Fibroblast of pulmonary artery (primary cell): ENCODE results near the gene IER5L.
A peak's percentile ranks its signal among the peaks of the same experiment; 100 is the strongest.

Source experiments
- DNase-seq: peaks from one replicate; pipeline ENCODE4 v3.0.0-alpha.2; 2010; ENCODE audit warnings: low read depth
- H3K4me3 ChIP-seq: replicated peaks from 2 replicates; pipeline ENCODE4 v1.5.1; 2011; ENCODE audit warnings: low read depth, mild to moderate bottlenecking, control low read depth, low read length, moderate library complexity
- TF ChIP-seq, protein P1 (sequence below): IDR thresholded peaks from 2 replicates; pipeline ENCODE4 v1.5.1; 2011; ENCODE audit warnings: mild to moderate bottlenecking, control low read depth, low read length, inconsistent platforms; ENCODE audit errors: missing control alignments

The IER5L gene

DNA sequence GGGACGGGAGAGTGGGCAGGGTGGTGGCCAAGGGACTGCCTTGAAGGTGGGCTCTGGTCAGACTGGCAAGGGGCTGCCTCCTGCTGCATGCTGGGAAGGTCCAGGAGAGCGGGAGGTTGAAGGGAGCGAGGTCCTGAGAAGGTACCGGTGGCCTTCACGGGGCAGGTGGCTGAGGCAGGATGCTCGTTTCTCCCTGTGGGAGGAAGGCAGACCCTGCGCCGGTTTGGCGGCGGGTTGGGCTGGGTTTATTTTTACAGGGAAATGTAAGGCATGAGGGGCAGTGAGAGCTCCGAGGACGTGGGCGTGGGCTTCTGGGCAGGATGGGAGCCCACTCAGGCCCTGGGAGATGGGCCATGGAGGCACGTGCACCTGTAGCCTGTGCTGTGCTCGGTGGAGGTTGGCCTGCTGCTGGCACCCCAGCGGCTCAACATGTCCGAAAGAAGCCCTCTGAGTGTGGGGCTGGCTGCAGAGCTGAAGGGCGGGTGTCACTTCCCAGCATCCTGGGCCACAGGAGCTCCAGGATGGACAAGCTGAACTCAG is 27.3 kb downstream of the IER5L start:
- no peak overlapping the region for H3K4me3 ChIP-seq
- TF ChIP-seq, protein P1, sequence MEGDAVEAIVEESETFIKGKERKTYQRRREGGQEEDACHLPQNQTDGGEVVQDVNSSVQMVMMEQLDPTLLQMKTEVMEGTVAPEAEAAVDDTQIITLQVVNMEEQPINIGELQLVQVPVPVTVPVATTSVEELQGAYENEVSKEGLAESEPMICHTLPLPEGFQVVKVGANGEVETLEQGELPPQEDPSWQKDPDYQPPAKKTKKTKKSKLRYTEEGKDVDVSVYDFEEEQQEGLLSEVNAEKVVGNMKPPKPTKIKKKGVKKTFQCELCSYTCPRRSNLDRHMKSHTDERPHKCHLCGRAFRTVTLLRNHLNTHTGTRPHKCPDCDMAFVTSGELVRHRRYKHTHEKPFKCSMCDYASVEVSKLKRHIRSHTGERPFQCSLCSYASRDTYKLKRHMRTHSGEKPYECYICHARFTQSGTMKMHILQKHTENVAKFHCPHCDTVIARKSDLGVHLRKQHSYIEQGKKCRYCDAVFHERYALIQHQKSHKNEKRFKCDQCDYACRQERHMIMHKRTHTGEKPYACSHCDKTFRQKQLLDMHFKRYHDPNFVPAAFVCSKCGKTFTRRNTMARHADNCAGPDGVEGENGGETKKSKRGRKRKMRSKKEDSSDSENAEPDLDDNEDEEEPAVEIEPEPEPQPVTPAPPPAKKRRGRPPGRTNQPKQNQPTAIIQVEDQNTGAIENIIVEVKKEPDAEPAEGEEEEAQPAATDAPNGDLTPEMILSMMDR, result no peak
- no peak for DNase-seq

DNA sequence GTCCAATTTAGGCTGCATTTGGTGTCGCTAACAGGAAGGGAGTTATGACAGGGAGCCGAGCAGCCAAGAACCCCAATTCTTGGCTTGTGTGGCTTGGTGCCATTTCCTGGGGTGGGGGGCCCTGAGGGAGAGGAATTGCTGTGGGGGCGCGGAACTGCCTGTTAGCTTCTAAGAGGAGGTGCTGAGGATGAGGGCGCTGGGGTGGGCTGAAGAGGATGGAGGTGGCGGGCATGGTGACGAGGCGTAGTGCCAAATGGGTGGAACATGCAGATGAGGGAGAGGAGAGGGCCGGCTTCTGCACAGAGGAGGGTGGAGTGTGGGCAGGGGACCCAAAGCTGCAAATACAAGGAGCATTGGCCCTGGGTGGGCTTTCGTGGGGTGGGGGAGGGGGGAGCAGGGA is 27.9 kb downstream of the IER5L start:
- H3K4me3 ChIP-seq, result no peak overlapping the region
- TF ChIP-seq, protein P1, result no peak
- no peak for DNase-seq

DNA sequence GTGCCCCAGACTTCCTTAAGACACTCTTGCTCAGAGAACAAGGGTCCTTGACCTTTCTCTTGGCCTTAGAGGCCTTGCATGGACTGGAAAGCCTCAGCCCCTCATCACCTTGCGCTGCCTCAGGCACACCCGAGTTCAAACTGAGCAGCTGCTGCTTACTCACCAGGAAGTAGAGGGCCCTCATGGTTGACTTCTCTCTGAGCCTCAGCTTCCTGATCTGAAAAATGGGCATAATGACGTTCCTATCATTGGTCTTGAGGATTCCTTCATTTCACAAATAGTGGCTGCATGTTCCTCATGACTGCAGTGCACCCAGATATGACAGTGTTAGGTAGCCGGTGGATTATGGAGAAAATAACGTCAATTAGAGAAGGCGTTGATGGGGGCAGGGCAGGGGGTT is 28.6 kb downstream of the IER5L start:
- no peak overlapping the region for H3K4me3 ChIP-seq
- TF ChIP-seq, protein P1, result no peak

DNA sequence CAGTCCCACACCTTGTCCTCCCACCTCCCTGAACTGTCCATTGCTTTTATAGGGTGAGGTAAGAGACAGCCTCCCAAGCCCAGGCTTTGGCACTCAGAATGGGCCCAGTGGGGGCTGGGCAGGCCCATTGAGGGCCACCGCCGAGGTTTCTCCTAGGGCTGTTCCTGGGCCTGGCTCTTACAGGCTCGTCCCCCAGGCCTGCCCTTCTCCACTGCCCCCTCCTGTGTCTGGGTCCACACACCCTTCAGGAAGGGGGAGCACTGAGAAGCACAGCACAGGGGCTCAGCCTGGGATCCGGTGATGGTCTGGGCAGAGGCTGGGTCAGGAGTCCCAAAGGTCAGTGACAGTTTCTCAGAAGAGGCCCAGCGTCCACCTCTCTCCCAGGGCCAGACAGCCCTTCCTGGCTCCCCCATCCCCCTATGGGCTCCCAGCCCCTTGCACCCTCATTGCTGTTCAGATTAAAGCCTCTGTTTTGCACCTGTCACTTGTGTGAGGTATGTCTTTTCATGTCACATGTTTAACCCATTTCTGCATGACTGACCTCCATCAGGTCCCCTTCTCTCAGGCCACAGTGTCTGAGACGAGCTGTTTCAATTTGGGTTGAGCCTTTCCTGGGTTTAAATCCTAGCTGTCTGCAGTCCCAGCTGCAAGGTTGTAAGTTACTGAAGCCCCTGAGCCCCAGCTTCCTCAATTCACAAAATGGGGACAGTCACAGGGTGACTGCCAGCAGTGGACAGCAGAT is 29.4 kb downstream of the IER5L start:
- no peak for DNase-seq
- no peak overlapping the region for H3K4me3 ChIP-seq
- TF ChIP-seq, protein P1, result no peak

More for the DNA sequence above, 28.6 kb downstream of the IER5L start:
- no peak for DNase-seq

DNA sequence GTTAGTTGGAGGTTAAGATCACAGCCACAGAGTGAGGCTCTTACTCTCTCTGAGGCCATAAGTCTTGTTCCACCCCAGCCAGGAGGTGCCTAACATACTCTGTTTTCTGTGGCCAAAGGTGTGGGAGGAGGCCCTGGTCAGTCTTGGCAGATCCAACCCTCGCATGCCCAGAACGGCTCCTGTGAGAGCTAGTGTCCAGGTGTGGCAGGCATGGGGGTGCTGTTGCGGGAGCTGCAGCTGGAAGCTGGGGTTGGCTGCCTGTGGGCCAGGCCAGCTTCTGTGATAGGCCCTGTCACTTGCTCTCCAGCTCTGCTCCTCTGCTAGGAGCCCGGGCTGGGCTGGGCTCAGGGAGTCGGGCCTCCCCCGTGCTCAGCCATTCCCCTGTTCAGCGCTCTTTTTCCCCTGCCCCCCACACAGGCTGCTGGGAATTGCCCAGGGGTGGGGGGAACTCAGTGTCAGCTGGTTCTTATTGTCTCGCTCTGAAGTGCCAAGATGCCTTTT is 31.6 kb downstream of the IER5L start:
- no peak overlapping the region for H3K4me3 ChIP-seq
- peak; percentile 38 for DNase-seq

DNA sequence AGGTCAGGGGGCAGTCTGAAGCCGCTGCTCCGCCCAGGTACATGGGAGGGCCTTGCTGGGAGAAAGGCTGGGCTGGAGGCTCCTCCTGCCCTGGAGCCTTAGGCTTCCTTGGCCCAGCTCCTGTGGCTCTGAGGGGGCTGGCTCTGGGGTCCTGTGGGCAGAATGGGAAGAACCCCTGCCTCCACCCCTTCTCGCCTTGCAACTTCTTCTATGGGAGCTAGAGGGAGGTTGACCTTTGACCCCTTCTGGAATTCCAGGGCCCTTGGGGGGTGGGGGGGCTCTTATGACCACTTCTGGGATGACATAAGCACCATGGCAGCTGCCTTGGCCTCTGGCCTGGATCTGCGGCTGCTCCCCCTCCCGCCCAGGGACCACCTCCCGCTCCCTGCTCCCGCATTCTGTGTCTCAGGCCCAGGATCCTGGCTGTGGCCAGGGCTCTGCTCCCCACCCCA is 32.2 kb downstream of the IER5L start:
- no peak overlapping the region for H3K4me3 ChIP-seq
- TF ChIP-seq, protein P1, result no peak
- peak; percentile 90 for DNase-seq

More for the DNA sequence above, 31.6 kb downstream of the IER5L start:
- TF ChIP-seq, protein P1, result no peak
